Large intestine (tissue), 12 donors: ENCODE results near the gene NEB. TPM values are rescaled to one million over a fixed set of nuclear protein-coding genes. Genes with fewer than 3 reads are reported as not detected.

Experiments used
- DNase-seq, 2 donors: peaks; one replicate each; pipeline versions ENCODE4 v3.0.0 to v3.0.0-alpha.2; 2013
- H3K27ac ChIP-seq: one replicate; pipeline ENCODE4 v1.5.1; 2013; ENCODE audit warnings: low read length
- H3K27me3 ChIP-seq: 2 replicates; pipeline ENCODE4 v1.6.1; 2013; ENCODE audit warnings: low read length; ENCODE audit not compliant: control insufficient read depth, insufficient read depth
- H3K36me3 ChIP-seq: 2 replicates; pipeline ENCODE4 v1.6.1; 2013; ENCODE audit warnings: low read length; ENCODE audit not compliant: control insufficient read depth, insufficient read depth
- H3K4me1 ChIP-seq: one replicate; pipeline ENCODE4 v1.6.1; 2013; ENCODE audit warnings: low read length; ENCODE audit not compliant: control insufficient read depth, insufficient read depth
- H3K4me3 ChIP-seq: one replicate; pipeline ENCODE4 v1.5.1; 2013; ENCODE audit warnings: low read length
- H3K9me3 ChIP-seq: one replicate; pipeline ENCODE4 v1.6.1; 2013; ENCODE audit warnings: mild to moderate bottlenecking, low read depth, low read length, moderate library complexity; ENCODE audit not compliant: control insufficient read depth
- WGBS: methylation state at CpG from one replicate; pipeline ENCODE4 v1.1.5; 2013; ENCODE audit warnings: low lambda C conversion rate; ENCODE audit not compliant: insufficient coverage; 5-methylcytosine and 5-hydroxymethylcytosine counted together
- long read RNA-seq, 11 donors: transcript quantifications; one replicate each; lab custom pipeline, GENCODE V29; 2026
- polyA plus RNA-seq: library from polyadenylated mRNA; unstranded; fragments of 120-200 nt; gene quantifications from one replicate; pipeline ENCODE4 v1.2.1, GENCODE V29; 2013

NEB gene, protein sequence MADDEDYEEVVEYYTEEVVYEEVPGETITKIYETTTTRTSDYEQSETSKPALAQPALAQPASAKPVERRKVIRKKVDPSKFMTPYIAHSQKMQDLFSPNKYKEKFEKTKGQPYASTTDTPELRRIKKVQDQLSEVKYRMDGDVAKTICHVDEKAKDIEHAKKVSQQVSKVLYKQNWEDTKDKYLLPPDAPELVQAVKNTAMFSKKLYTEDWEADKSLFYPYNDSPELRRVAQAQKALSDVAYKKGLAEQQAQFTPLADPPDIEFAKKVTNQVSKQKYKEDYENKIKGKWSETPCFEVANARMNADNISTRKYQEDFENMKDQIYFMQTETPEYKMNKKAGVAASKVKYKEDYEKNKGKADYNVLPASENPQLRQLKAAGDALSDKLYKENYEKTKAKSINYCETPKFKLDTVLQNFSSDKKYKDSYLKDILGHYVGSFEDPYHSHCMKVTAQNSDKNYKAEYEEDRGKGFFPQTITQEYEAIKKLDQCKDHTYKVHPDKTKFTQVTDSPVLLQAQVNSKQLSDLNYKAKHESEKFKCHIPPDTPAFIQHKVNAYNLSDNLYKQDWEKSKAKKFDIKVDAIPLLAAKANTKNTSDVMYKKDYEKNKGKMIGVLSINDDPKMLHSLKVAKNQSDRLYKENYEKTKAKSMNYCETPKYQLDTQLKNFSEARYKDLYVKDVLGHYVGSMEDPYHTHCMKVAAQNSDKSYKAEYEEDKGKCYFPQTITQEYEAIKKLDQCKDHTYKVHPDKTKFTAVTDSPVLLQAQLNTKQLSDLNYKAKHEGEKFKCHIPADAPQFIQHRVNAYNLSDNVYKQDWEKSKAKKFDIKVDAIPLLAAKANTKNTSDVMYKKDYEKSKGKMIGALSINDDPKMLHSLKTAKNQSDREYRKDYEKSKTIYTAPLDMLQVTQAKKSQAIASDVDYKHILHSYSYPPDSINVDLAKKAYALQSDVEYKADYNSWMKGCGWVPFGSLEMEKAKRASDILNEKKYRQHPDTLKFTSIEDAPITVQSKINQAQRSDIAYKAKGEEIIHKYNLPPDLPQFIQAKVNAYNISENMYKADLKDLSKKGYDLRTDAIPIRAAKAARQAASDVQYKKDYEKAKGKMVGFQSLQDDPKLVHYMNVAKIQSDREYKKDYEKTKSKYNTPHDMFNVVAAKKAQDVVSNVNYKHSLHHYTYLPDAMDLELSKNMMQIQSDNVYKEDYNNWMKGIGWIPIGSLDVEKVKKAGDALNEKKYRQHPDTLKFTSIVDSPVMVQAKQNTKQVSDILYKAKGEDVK (N-terminal part only)
- polyA plus RNA-seq = 18.5 TPM
- long read RNA-seq, donor 1 = 0 reads
- long read RNA-seq, donor 2 = 0 reads
- long read RNA-seq, donor 3 = 0 reads
- long read RNA-seq, donor 4 = 0 reads
- long read RNA-seq, donor 5 = 0 reads
- long read RNA-seq, donor 6 = 0 reads
- long read RNA-seq, donor 7 = 0 reads
- long read RNA-seq, donor 8 = 0 reads
- long read RNA-seq, donor 9 = 0 reads
- long read RNA-seq, donor 10 = 0 reads
- long read RNA-seq, donor 11 = 0 reads

DNA sequence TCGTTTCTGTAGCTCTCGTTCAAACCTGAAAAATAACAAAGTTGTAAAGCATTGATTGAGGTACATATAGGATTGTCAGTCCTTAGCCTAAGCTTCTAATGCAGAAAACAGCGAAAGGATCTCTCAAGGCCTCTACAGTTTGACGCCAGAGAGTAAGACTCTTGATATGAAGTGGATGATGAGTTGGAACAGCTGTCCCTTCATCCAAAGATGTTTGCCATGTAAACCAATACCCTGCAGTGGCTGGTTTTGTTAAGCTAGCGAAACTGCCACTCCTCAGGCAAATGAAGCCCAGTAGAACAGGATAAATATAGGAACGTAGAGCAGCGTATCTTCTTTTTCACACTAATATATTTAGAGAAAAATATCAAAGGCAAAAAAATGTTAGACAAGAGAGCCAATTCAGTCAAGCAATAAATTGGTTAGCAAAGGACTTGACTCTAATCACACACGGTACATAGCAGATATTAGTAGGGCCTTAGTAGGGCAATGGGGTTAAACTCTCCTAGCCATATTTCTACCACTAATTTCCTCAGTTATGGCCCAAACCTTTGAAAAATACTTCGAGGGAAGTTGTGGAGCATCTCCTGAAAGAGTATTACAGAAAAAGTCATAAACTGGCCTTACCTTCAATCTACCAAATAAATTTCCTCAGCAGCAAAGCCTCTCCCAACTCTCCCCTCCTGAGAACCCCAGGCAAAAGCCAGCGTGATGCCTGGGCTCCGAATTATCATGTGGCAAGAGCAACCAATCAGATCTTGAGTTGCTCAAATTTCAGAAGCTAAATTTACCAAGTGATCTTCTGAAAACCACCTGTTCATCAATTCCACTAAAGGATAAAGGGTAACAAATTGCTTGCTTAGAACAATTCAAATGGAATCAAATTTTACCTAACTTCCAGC lies at the start of gene NEB:
Gene NEB (minus strand): TSS at position 706 of the 902 bp plus-strand sequence. CDS start 1,320 bp downstream, outside the sequence.
- Histone ChIP-seq H3K36me3 (no peaks in the 10 kb centered on the region), H3K4me1 (no peaks in the 10 kb centered on the region), H3K9me3 (peaks cover under 1% of the 10 kb centered on the region), H3K27ac (no peak within 1 kb of the TSS), H3K4me3 (no peak within 1 kb of the TSS), H3K27me3 (no peaks in the 10 kb centered on the region)
- WGBS = 80% methylated on average over 1 of the region's 11 CpGs
- DNase-seq = no peak

DNA sequence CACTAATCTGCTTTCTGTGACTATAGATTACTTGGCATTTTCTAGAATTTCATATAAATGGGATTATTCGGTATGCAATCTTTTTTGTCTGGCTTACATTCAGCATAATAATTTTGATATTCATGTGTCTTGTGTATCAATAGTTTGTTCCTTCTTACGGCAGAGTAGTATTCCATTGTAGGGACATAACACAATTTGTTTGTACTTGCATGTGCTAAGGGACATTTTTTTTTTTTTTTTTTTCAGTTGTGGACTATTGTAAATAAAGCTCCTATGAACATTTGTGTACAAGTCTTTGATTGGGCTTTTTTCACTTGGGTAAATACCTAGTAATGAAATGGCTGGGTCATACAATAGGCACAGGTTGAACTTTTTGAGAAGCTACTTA lies 48.9 kb upstream of the NEB start:
- Histone ChIP-seq H3K36me3 (peaks cover 23% of the 10 kb centered on the region), H3K27me3 (no peaks in the 10 kb centered on the region)
- WGBS = no CpG with 5 or more reads among the region's 2 CpGs

DNA sequence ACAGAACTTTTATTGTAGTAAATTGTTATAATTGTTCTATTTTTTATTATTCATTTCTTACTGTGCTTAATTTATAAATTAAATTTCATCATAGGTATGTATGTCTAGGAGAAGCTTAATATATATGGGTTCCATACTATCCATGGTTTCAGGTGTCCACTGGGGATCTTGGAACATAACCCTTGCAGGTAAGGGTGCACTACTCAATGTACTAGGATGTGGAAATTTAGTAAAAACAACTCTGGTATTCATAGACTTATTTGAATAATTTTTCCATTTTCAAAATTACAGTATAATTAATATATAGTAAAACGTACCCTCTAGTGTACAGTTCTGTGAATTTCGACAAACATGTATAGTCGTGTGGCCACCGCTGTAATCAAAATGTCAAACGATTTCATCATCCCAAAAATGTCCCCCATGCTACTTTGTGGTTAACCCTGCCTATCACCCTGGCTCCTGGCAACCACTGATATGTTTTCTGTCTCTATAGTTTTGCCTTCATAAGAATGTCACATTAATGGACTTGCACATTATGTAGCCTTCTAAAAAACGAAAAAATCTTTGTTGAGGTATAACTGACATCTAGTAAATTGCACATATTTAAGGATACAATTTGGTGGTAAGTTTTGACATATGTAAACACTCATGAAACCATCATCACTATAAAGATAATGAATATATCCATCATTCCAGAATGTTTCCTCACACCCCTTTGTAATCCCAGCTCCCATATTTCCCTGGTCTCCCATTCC lies 48.3 kb upstream of the NEB start:
- Histone ChIP-seq H3K27ac (no peak overlapping the region), H3K27me3 (no peaks in the 10 kb centered on the region), H3K36me3 (peaks cover 23% of the 10 kb centered on the region), H3K4me3 (no peak overlapping the region), H3K4me1 (no peaks in the 10 kb centered on the region), H3K9me3 (peaks cover 3% of the 10 kb centered on the region)
- 96% methylated on average over 5 of the region's 6 CpGs for WGBS
- no peak for DNase-seq

More for the DNA sequence above, 48.9 kb upstream of the NEB start:
- Histone ChIP-seq H3K27ac (no peak overlapping the region), H3K9me3 (no peaks in the 10 kb centered on the region), H3K4me1 (no peaks in the 10 kb centered on the region), H3K4me3 (no peak overlapping the region)
- no peak for DNase-seq

DNA sequence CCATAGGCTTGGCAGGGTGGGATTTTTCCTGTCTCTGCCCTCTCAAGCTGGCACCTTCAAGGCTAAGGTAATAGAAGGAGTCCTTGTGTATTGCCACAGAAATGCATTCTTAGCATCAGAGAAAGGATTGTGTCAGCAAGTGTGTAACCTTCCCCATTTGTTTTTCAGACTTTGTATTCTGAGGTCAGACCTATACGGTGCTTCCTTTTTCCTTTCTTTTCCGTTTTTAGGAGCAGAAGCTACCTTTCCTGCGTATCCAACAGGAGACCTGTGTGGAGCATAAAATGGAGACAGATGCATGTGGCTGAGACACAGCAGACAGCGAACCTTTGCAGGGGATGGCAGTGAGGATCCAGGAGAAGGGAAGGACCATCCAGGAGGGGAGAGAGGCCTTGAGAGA lies 47.4 kb upstream of the NEB start:
- no peak for DNase-seq
- peaks cover 3% of the 10 kb centered on the region for H3K9me3 ChIP-seq
- no peak overlapping the region for H3K27ac ChIP-seq
- no peaks in the 10 kb centered on the region for H3K4me1 ChIP-seq
- WGBS = 100% methylated on average over 1 of the region's 4 CpGs
- H3K36me3 ChIP-seq = peaks cover 28% of the 10 kb centered on the region
- H3K4me3 ChIP-seq = no peak overlapping the region
- H3K27me3 ChIP-seq = no peaks in the 10 kb centered on the region

DNA sequence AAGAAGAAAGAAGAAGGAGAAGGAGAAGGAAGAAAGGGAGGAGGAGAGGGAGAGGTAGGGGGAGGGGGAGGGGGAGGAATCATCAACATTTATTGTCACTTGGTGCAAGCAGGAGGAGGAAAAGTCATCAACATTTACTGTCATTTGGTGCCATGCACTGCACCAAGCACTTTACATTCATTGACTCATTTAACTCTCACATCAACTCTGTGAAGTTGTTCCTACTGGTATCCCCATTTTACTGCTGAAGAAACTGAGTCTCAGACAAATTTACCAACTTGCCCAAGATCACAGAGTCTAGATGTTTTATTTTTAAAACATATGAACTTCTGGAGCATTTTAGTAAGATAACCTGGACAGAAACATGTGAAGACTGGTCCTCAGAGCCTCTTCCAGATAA lies 46.7 kb upstream of the NEB start:
- Histone ChIP-seq H3K4me3 (no peak overlapping the region), H3K36me3 (peaks cover 27% of the 10 kb centered on the region), H3K27ac (no peak overlapping the region), H3K9me3 (peaks cover 3% of the 10 kb centered on the region), H3K4me1 (no peaks in the 10 kb centered on the region), H3K27me3 (no peaks in the 10 kb centered on the region)
- DNase-seq = no peak

DNA sequence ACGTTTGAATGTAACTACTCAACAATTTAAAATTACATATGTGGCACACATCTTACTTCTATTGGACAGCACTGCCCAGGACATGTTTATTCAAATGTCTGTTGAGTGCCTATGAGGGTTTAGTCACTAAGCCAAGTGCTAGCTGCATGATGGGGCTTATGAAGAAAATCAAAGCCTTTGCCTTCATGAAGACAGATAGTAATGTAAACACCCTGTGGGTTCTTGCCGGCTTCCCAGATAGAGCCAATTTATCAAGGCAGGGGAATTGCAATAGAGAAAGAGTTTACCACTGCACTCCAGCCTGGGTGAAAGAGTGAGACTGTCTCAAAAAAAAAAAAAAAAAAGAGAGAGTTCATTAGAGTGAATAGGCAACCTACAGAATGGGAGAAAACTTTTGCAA lies 43.7 kb upstream of the NEB start:
- H3K9me3 ChIP-seq = peaks cover 3% of the 10 kb centered on the region
- H3K4me3 ChIP-seq = no peak overlapping the region
- DNase-seq = no peak
- H3K27me3 ChIP-seq = no peaks in the 10 kb centered on the region
- WGBS = 100% methylated on average over 1 of the region's 2 CpGs
- H3K27ac ChIP-seq = no peak overlapping the region
- peaks cover 19% of the 10 kb centered on the region for H3K36me3 ChIP-seq
- H3K4me1 ChIP-seq = no peaks in the 10 kb centered on the region

DNA sequence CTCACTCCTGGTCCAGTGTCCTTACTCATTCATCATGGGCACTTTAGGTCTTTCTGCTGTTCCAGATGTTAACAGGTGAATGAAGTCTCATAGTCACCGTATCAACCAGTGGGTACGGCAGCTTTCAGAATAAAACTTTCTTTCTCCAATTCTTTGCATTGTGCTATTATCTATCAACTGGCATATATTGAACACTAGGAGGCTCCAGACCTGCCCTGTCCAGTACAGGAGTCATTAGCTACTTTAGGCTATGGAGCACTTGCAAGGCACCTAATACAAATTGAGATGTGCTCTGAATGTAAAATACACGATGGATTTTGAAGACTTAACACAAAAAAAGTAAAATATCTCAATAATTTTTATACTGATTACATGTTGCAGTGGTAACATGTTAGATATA lies 43.2 kb upstream of the NEB start:
- DNase-seq = no peak
- H3K4me3 ChIP-seq = no peak overlapping the region
- H3K9me3 ChIP-seq = peaks cover 3% of the 10 kb centered on the region
- no CpG with 5 or more reads among the region's 3 CpGs for WGBS
- no peaks in the 10 kb centered on the region for H3K4me1 ChIP-seq
- H3K27ac ChIP-seq = no peak overlapping the region
- H3K27me3 ChIP-seq = no peaks in the 10 kb centered on the region
- H3K36me3 ChIP-seq = peaks cover 19% of the 10 kb centered on the region

DNA sequence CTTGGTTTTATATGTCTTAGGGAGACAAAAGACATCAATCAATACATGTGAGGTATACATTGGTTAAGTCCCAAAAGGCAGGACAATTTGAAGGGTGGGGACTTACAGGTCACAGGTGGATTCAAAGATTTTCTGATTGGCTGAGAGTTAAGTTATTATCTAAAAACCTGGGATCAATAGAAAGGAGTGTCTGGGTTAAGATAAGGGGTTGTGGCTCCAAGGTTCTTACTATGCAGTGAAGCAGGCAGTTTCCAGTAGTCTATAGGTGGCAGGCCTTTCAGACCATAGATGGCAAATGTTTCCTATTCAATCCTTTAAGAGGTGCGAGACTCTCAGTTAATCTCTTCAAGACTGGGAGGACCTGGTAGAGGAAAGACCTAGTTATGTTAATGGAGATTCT lies 42.1 kb upstream of the NEB start:
- Histone ChIP-seq H3K36me3 (peaks cover 13% of the 10 kb centered on the region), H3K27ac (no peak overlapping the region)
- WGBS = no CpG with 5 or more reads among the region's 1 CpG

More for the DNA sequence above, 42.1 kb upstream of the NEB start:
- H3K27me3 ChIP-seq = no peaks in the 10 kb centered on the region
- peaks cover 3% of the 10 kb centered on the region for H3K9me3 ChIP-seq
- no peak overlapping the region for H3K4me3 ChIP-seq
- DNase-seq = no peak
- H3K4me1 ChIP-seq = no peaks in the 10 kb centered on the region
